Activated naive CD8-positive, alpha-beta T cell treated with anti-CD3 and anti-CD28 coated beads, Interleukin-2, amount 50 U/mL, for 24 hours (primary cell): Measurements from ENCODE around the gene PPP1R1C.
A peak's percentile ranks its signal among the peaks of the same experiment; 100 is the strongest.

ENCODE experiments used
- ATAC-seq: fragments of 150-1000 bp; cut with Tn5 transposase; one replicate; pipeline ENCODE4 v1.10.0; 2021
- DNase-seq: peaks from one replicate; pipeline ENCODE4 v3.0.0; 2021
- H3K27ac Mint-ChIP-seq: one replicate; pipeline ENCODE4 v1.8.0; 2021; ENCODE audit warnings: mild to moderate bottlenecking, mixed read lengths
- H3K27me3 Mint-ChIP-seq: one replicate; pipeline ENCODE4 v1.8.0; 2021; ENCODE audit warnings: mixed read lengths
- H3K36me3 Mint-ChIP-seq: one replicate; pipeline ENCODE4 v1.8.0; 2021; ENCODE audit warnings: low read depth, mixed read lengths
- H3K4me1 Mint-ChIP-seq: one replicate; pipeline ENCODE4 v1.8.0; 2021; ENCODE audit warnings: mixed read lengths
- H3K4me3 Mint-ChIP-seq: one replicate; pipeline ENCODE4 v1.8.0; 2021; ENCODE audit warnings: mild to moderate bottlenecking, moderate library complexity, mixed read lengths
- H3K9me3 Mint-ChIP-seq: one replicate; pipeline ENCODE4 v1.8.0; 2021; ENCODE audit warnings: mixed read lengths

Gene PPP1R1C, protein sequence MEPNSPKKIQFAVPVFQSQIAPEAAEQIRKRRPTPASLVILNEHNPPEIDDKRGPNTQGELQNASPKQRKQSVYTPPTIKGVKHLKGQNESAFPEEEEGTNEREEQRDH

GRCh38 chr2:181985632-181986205 lies at the start of gene PPP1R1C:
Gene PPP1R1C (plus strand): TSS chr2:181985853. CDS start chr2:181986111, 258 bp downstream.
- H3K4me3 Mint-ChIP-seq, result no peak within 1 kb of the TSS
- no peaks in the 10 kb centered on the region for H3K36me3 Mint-ChIP-seq
- no peak within 1 kb of the TSS for H3K27ac Mint-ChIP-seq
- peaks cover 2% of the 10 kb centered on the region for H3K27me3 Mint-ChIP-seq
- no peaks in the 10 kb centered on the region for H3K4me1 Mint-ChIP-seq
- DNase-seq (no peak), ATAC-seq (no peak)
- no peaks in the 10 kb centered on the region for H3K9me3 Mint-ChIP-seq

GRCh38 chr2:181937473-181937872 lies 48.2 kb upstream of the PPP1R1C start:
- Mint-ChIP-seq H3K36me3 (no peaks in the 10 kb centered on the region), H3K27me3 (peaks cover 6% of the 10 kb centered on the region), H3K4me1 (no peaks in the 10 kb centered on the region), H3K4me3 (no peak overlapping the region), H3K9me3 (no peaks in the 10 kb centered on the region), H3K27ac (no peak overlapping the region)
- ATAC-seq (no peak), DNase-seq (no peak)

DNA sequence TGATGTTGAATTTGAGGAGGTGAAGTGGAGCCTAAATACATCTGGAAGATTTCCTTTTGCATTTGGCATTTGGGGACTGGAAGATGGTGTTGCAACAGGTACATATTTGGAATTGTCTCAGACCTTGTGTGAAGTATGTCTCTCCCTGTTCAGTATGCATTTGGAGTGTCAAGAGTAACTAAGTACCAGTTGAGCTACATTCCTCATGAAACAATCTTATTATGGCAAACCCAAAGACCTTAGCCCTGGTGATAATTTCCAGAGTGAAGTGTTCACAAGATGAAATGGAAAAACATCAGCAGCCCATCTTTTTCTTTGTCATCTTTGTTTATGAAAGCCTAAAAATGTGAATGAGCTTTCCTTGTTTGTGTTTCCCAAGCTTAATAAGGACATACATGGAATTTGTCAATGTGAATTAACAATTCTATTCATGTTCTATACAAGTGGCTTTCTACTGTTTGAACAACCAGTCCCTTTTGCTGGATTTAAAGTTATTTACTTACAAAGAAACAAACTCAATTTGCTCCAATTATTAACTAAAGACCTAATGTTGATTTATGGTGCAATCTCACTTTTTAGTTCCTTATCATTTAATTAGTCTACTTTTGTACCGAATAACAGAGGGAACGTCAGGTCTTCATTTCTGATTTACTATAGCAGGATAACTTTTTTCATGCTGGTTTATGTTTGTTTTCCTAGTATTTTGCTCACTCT lies 42.1 kb upstream of the PPP1R1C start:
- H3K4me3 Mint-ChIP-seq, result no peak overlapping the region
- ATAC-seq (no peak), DNase-seq (no peak)
- H3K9me3 Mint-ChIP-seq, result no peaks in the 10 kb centered on the region
- H3K4me1 Mint-ChIP-seq, result no peaks in the 10 kb centered on the region
- H3K36me3 Mint-ChIP-seq, result no peaks in the 10 kb centered on the region
- H3K27ac Mint-ChIP-seq, result no peak overlapping the region
- peaks cover 16% of the 10 kb centered on the region for H3K27me3 Mint-ChIP-seq

DNA sequence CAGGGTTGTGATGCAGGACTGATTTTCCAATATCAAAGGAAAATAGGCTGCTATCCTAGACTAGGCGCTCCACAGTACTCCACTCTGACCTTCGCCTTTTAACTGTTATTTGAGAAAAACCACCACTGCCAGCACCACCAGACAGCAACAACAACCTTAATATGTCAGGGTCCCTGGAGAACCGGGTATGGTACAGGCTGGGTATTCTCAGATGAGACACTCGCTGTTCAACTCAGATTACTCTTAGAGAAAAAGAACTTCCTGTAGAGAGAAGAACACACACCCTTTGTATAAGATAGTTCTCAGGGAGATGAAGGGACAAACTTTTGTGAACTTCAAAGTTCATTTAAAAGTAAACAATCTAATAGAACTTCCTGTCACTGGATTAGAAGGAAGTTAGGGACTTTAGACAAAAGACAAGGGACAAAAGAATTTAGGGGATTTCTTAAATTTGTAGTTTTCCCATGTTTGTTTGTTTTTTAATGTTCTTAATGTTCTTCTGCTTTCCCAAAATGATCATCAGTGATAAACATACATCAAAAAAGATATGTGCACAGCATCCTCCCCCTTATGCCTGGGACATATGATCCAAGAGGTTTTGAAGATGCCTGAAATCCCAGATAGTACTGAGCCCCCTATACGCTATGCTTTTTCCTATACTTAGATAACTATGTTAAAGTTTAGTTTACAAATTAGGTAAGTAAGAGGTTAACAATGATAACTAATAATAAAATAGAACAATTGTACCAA lies 41.3 kb upstream of the PPP1R1C start:
- H3K4me1 Mint-ChIP-seq, result no peaks in the 10 kb centered on the region
- H3K36me3 Mint-ChIP-seq, result no peaks in the 10 kb centered on the region
- no peak overlapping the region for H3K27ac Mint-ChIP-seq
- no peak overlapping the region for H3K4me3 Mint-ChIP-seq
- no peak for ATAC-seq
- no peak for DNase-seq
- H3K9me3 Mint-ChIP-seq, result no peaks in the 10 kb centered on the region
- peaks cover 16% of the 10 kb centered on the region for H3K27me3 Mint-ChIP-seq

DNA sequence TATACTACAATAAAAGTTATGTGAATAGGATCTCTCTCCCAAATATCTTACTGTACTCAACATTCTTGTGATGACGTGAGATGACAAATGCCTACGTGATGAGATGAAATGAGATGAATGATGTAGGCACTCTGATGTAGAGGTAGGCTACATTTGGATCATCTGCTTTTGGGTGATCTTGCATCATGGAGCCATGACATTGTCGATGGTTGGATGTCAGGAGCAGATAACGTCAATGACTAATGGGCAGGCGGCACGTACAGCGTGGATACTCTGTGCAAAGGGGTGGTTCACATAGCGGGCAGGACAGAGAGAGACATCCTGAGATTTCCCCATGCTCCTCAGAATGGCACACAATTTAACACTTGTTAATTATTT lies 40.8 kb upstream of the PPP1R1C start:
- H3K27me3 Mint-ChIP-seq, result peaks cover 16% of the 10 kb centered on the region
- no peaks in the 10 kb centered on the region for H3K36me3 Mint-ChIP-seq
- no peak overlapping the region for H3K27ac Mint-ChIP-seq
- ATAC-seq (no peak), DNase-seq (no peak)
- H3K9me3 Mint-ChIP-seq, result no peaks in the 10 kb centered on the region
- no peaks in the 10 kb centered on the region for H3K4me1 Mint-ChIP-seq
- H3K4me3 Mint-ChIP-seq, result no peak overlapping the region

DNA sequence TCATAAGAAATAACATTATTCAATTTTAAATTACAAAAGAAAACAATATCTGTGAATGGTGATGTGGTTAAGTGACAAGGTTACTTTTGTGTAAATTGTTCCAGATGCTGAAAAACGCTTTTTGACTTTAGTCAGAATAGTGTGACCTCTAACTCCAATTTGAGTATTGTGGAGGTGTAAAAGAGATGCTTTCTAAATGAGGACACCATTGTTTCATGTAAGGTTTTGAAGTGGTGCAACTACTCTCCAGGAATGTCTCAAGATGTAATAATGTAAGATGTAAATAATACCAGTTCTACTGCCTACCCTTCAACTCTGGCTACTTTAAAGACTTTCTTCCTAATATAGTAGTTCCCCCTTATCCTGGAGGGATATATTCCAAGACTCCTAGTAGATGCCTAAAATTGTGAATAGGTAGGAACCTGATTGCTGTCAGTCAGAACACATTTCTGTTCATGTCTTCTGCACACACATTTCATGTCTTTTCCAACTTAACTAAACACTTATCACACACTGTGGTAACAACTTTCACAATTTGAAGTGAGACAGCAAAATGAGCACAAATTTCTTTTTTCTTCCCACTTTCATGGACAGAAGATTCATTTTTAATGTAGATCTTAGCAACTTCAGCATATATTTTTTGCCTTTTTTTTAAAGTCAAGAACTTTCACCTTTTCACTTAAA lies 39.1 kb upstream of the PPP1R1C start:
- Mint-ChIP-seq H3K4me1 (no peaks in the 10 kb centered on the region), H3K27me3 (peaks cover 16% of the 10 kb centered on the region), H3K36me3 (no peaks in the 10 kb centered on the region), H3K27ac (no peak overlapping the region), H3K9me3 (no peaks in the 10 kb centered on the region), H3K4me3 (no peak overlapping the region)
- no peak for ATAC-seq
- no peak for DNase-seq

DNA sequence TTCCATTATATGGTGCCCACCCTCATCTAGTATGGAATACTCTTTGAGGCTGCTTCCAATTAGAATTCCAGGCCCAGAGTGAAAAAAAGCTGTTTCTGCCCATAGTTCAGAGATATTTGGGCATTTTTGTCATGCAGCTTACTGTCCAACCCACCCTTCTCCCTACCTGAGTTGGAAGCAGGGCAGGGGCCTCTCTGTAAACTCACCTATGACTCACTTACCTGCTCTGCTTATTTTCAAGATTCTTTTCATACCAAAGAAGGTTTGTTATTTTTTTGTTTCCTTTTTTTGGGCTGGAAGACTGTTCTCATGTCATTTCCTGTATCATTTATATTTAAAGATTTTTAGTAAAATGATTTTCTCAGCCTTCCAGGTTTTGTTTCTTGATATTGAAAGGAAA lies 38.4 kb upstream of the PPP1R1C start:
- no peaks in the 10 kb centered on the region for H3K9me3 Mint-ChIP-seq
- DNase-seq (no peak), ATAC-seq (no peak)
- no peak overlapping the region for H3K27ac Mint-ChIP-seq
- no peaks in the 10 kb centered on the region for H3K36me3 Mint-ChIP-seq
- H3K27me3 Mint-ChIP-seq, result peaks cover 16% of the 10 kb centered on the region
- H3K4me1 Mint-ChIP-seq, result no peaks in the 10 kb centered on the region
- no peak overlapping the region for H3K4me3 Mint-ChIP-seq

- DNase-seq, result no peak
- Mint-ChIP-seq H3K36me3 (no peaks in the 10 kb centered on the region), H3K9me3 (no peaks in the 10 kb centered on the region), H3K27ac (no peak overlapping the region), H3K4me3 (no peak overlapping the region), H3K4me1 (no peaks in the 10 kb centered on the region), H3K27me3 (peaks cover 16% of the 10 kb centered on the region)
- ATAC-seq, result no peak
Observed at GRCh38 chr2:181948227-181948626, 37.4 kb upstream of the PPP1R1C start.

DNA sequence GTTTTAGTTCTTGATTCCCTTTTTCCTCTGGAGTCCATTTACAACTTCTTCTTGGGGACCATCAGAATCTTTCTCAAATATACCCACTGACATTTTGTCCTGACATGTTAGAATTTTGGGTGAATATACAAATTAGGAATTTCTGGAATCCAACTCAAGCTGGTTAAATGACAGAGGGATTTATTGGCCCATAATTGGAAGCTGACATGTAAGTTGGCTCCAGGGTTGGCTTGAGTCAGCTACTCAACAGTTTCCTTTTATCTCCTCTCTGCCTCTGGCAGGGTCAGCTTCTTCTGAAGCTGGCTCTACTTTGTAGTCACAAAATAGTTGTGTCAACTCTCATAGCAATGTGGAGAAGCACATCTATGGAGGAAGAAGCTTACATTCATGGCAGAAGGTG lies 36.6 kb upstream of the PPP1R1C start:
- no peaks in the 10 kb centered on the region for H3K36me3 Mint-ChIP-seq
- H3K27me3 Mint-ChIP-seq, result peaks cover 19% of the 10 kb centered on the region
- H3K27ac Mint-ChIP-seq, result no peak overlapping the region
- ATAC-seq (no peak), DNase-seq (no peak)
- H3K9me3 Mint-ChIP-seq, result no peaks in the 10 kb centered on the region
- H3K4me1 Mint-ChIP-seq, result peaks cover 5% of the 10 kb centered on the region
- H3K4me3 Mint-ChIP-seq, result no peak overlapping the region

DNA sequence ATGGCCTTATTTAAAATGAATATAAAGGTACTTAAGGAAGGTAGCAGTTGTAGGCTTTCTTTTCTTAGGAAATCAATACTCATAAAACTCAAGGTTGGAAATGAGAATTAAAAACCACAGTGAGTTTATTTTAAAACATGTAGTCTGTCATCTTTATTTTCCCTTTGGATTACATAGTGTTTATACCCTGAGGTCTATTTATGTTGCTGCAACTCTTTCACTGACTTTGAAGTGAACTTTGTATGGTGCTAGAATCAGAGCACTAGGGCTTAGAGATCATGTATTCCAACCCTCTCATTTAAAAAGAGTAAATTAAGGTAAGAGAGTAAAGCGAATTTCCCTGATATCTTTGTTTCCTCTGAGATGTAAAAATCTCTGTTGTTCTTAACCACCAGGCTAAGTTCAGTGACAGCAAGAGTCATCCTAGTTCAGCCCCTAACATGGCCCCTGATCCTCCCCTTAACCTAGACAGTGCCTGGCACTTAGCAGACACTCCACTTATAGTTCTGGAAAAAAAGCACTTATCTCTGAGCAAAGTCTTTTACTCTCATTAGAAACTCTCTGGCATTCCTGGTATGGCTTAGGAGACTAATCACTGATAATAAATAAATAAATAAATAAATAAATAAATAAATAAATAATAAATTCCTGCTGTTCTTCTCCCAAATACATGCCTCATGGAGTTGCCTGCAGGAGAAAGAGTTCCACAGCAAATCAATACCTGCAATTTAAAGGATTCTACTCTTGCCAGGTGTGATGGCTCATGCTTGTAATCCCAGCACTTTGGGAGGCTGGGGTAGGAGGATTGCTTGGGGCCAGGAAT lies 33.0 kb upstream of the PPP1R1C start:
- no peak overlapping the region for H3K27ac Mint-ChIP-seq
- peaks cover 14% of the 10 kb centered on the region for H3K27me3 Mint-ChIP-seq
- H3K4me1 Mint-ChIP-seq, result peaks cover 15% of the 10 kb centered on the region
- no peak overlapping the region for H3K4me3 Mint-ChIP-seq
- ATAC-seq (no peak), DNase-seq (no peak)
- H3K36me3 Mint-ChIP-seq, result no peaks in the 10 kb centered on the region
- no peaks in the 10 kb centered on the region for H3K9me3 Mint-ChIP-seq

GRCh38 chr2:181953881-181954537 lies 31.6 kb upstream of the PPP1R1C start:
- peak; percentile 69 for DNase-seq
- Mint-ChIP-seq H3K4me1 (peaks cover 15% of the 10 kb centered on the region), H3K9me3 (no peaks in the 10 kb centered on the region), H3K36me3 (no peaks in the 10 kb centered on the region), H3K4me3 (peak overlapping the region; percentile 7), H3K27ac (no peak overlapping the region), H3K27me3 (peaks cover 6% of the 10 kb centered on the region)
- ATAC-seq, result peak; percentile 57

GRCh38 chr2:181954538-181954883 lies 31.1 kb upstream of the PPP1R1C start:
- Mint-ChIP-seq H3K36me3 (no peaks in the 10 kb centered on the region), H3K9me3 (no peaks in the 10 kb centered on the region), H3K4me1 (peaks cover 15% of the 10 kb centered on the region), H3K27me3 (peaks cover 3% of the 10 kb centered on the region), H3K4me3 (peak overlapping the region; percentile 7), H3K27ac (no peak overlapping the region)
- ATAC-seq, result no peak
- no peak for DNase-seq

GRCh38 chr2:181955010-181955409 lies 30.6 kb upstream of the PPP1R1C start:
- ATAC-seq (no peak), DNase-seq (no peak)
- Mint-ChIP-seq H3K4me3 (no peak overlapping the region), H3K4me1 (peaks cover 15% of the 10 kb centered on the region), H3K27ac (no peak overlapping the region), H3K36me3 (no peaks in the 10 kb centered on the region), H3K9me3 (no peaks in the 10 kb centered on the region), H3K27me3 (peaks cover 3% of the 10 kb centered on the region)
